Testis (tissue), 3 donors: ENCODE measurements around the gene NBAS. TPM values are rescaled to one million over a fixed set of nuclear protein-coding genes. Genes with fewer than 3 reads are reported as not detected.

ENCODE experiments used
- DNase-seq: peaks from one replicate; pipeline ENCODE4 v3.0.0-alpha.2; 2019
- H3K27ac ChIP-seq, 2 donors: fragments of 200-600 bp; sonication (generic); one replicate each; pipeline ENCODE4 v1.5.1; 2019
- H3K27me3 ChIP-seq: fragments of 200-600 bp; sonication (generic); one replicate; pipeline ENCODE4 v1.5.1; 2019
- H3K36me3 ChIP-seq: fragments of 200-600 bp; sonication (generic); one replicate; pipeline ENCODE4 v1.5.1; 2017; ENCODE audit warnings: low read depth; ENCODE audit errors: missing control alignments
- H3K4me1 ChIP-seq: fragments of 200-600 bp; sonication (generic); one replicate; pipeline ENCODE4 v1.5.1; 2019
- H3K4me3 ChIP-seq, 2 donors: fragments of 200-600 bp; sonication (generic); one replicate each; pipeline ENCODE4 v1.5.1; 2017 to 2019
- H3K9me3 ChIP-seq: fragments of 200-600 bp; sonication (generic); one replicate; pipeline ENCODE4 v1.5.1; 2017
- POLR2A ChIP-seq: fragments of 450-650 bp; IDR thresholded peaks from one replicate; pipeline ENCODE4 v1.6.1; 2017; ENCODE audit warnings: antibody characterized with exemption, mild to moderate bottlenecking, moderate library complexity
- WGBS, 2 donors: methylation state at CpG; one replicate each; pipeline ENCODE4 v1.1.5; 2018; 5-methylcytosine and 5-hydroxymethylcytosine counted together
- intact Hi-C: fragments of 100-400 bp; cut with DNase I; formaldehyde crosslinking; loops from one replicate; pipeline ENCODE4 v1.15.1; 2023; ENCODE audit warnings: low total_unique reads
- polyA plus RNA-seq: library from polyadenylated mRNA; stranded (reverse); fragments of 350-450 nt; fragmentation: Illumina TruSeq; extraction: RNeasy Lipid Tissue Mini Kit (QIAGEN cat#74804); gene quantifications from one replicate; pipeline ENCODE4 v1.2.3, GENCODE V29; 2014; ENCODE audit warnings: low read depth, low replicate concordance; ENCODE audit not compliant: insufficient read depth
- total RNA-seq, 2 donors: library from RNA; depleted of rRNA; stranded (reverse); fragments of >200 nt; gene quantifications; one replicate each; pipeline ENCODE4 v1.2.3, GENCODE V29; 2016
- TF ChIP-seq, protein P1 (sequence below), 3 experiments: fragments of 450-650 bp in 2 of 3; fragments of 200-600 bp in 1 of 3; sonication (generic) in 1 of 3; IDR thresholded peaks; one replicate each; pipeline ENCODE4 v1.5.1; 2016 to 2019; ENCODE audit warnings: antibody characterized with exemption in 3 of 3, mild to moderate bottlenecking in 2 of 3, moderate library complexity in 1 of 3

NBAS gene
- total and polyA plus RNA-seq, 3 donors from 2014 or later, result 75.8 to 84.2 (median 79.7) TPM

GRCh38 chr2:15426606-15427005 is 134.5 kb downstream of the NBAS start:
- WGBS, 2 donors, result 92 to 93% methylated on average over 5 of the region's 5 CpGs
- Histone ChIP-seq H3K4me1 (no peaks in the 10 kb centered on the region), H3K36me3 (no peaks in the 10 kb centered on the region), H3K27me3 (no peaks in the 10 kb centered on the region), H3K4me3 (no peak overlapping the region), H3K9me3 (no peaks in the 10 kb centered on the region), H3K27ac (no peak overlapping the region)
- no peak for TF ChIP-seq POLR2A
- TF ChIP-seq, protein P1, sequence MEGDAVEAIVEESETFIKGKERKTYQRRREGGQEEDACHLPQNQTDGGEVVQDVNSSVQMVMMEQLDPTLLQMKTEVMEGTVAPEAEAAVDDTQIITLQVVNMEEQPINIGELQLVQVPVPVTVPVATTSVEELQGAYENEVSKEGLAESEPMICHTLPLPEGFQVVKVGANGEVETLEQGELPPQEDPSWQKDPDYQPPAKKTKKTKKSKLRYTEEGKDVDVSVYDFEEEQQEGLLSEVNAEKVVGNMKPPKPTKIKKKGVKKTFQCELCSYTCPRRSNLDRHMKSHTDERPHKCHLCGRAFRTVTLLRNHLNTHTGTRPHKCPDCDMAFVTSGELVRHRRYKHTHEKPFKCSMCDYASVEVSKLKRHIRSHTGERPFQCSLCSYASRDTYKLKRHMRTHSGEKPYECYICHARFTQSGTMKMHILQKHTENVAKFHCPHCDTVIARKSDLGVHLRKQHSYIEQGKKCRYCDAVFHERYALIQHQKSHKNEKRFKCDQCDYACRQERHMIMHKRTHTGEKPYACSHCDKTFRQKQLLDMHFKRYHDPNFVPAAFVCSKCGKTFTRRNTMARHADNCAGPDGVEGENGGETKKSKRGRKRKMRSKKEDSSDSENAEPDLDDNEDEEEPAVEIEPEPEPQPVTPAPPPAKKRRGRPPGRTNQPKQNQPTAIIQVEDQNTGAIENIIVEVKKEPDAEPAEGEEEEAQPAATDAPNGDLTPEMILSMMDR (IDR thresholded peaks at IDR 0.05), result no peak
- intact Hi-C loops, result no loop called here
- DNase-seq, result no peak

DNA sequence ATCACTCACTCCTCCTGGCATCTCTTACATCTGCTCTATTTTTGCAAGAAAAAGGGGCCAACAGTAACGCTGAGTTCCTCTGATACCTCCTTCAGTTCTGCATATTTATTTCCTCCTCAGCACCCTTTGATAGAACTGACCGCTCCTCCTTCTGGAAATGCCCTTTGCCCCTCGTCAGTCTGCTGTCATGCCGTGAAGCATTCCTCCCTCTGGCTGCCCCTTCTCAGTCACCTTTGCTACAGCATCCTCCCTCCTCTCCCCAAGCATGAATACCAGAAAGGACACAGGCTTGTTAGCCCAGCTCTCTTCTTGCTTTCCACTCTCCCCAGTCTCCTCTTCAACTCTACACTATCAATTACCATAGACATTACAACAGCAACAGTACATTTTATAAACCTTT is 135.4 kb downstream of the NBAS start:
- no peak for DNase-seq
- intact Hi-C loops, result no loop called here
- TF ChIP-seq, protein P1 (IDR thresholded peaks at IDR 0.05), result no peak
- TF ChIP-seq POLR2A, result no peak
- no peaks in the 10 kb centered on the region for H3K4me1 ChIP-seq
- no peaks in the 10 kb centered on the region for H3K9me3 ChIP-seq
- H3K36me3 ChIP-seq, result no peaks in the 10 kb centered on the region
- H3K27ac ChIP-seq, result no peak overlapping the region
- no peaks in the 10 kb centered on the region for H3K27me3 ChIP-seq
- H3K4me3 ChIP-seq, result no peak overlapping the region
- WGBS, 2 donors, result 72 to 86% methylated on average over 4 of the region's 4 CpGs

GRCh38 chr2:15421753-15422152 is 139.4 kb downstream of the NBAS start:
- no peak overlapping the region for H3K27ac ChIP-seq
- no peak overlapping the region for H3K4me3 ChIP-seq
- 93 to 98% methylated on average over 3 of the region's 3 CpGs for WGBS, 2 donors
- DNase-seq, result no peak
- TF ChIP-seq, protein P1 (IDR thresholded peaks at IDR 0.05), result no peak
- no peak for TF ChIP-seq POLR2A
- H3K27me3 ChIP-seq, result no peaks in the 10 kb centered on the region
- intact Hi-C loops, result no loop called here
- no peaks in the 10 kb centered on the region for H3K4me1 ChIP-seq
- no peaks in the 10 kb centered on the region for H3K36me3 ChIP-seq
- H3K9me3 ChIP-seq, result no peaks in the 10 kb centered on the region

DNA sequence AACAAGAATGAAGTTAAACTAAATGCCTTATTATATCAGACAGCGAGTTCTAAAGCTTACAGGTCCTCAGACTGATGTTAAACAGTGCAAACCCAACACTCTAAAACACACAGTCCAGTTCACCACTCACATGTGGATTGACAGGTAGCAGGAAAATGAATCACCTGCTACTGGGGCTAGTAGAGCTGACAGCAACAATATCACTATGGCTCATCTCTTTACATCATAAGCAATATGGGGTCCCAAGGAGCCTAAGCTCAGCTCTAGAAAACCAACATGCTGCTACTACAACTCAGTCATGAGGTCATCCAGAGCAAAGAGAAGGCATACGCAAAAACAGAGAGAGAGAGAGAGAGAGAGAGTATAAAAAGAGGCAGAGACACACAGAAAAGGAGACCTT is 145.4 kb downstream of the NBAS start:
- H3K27me3 ChIP-seq, result no peaks in the 10 kb centered on the region
- DNase-seq, result no peak
- H3K4me3 ChIP-seq, result no peak overlapping the region
- H3K4me1 ChIP-seq, result no peaks in the 10 kb centered on the region
- H3K27ac ChIP-seq, result no peak overlapping the region
- WGBS, 2 donors, result 95 to 98% methylated on average over 2 of the region's 2 CpGs
- H3K36me3 ChIP-seq, result no peaks in the 10 kb centered on the region
- TF ChIP-seq POLR2A, result no peak
- TF ChIP-seq, protein P1 (IDR thresholded peaks at IDR 0.05), result no peak
- intact Hi-C loops, result no loop called here
- H3K9me3 ChIP-seq, result no peaks in the 10 kb centered on the region

DNA sequence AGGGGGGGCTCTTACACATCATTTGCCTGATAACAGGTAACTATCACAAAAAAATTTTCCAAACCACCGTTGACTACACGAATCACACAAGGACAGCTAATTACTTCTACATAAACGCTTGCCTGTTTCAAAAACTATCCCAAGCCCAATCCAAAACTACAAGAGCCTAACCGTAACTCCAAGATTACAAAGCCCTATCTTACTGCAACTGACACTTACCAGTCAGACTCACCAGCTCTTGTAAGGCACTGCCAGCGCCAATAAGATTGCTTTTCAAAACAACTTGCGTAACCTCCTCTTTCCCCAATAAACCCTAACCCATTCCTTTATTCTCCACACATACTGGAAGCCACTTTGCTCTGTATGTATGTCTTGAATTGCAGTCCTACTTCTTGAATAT is 148.4 kb downstream of the NBAS start:
- Histone ChIP-seq H3K4me1 (no peaks in the 10 kb centered on the region), H3K27me3 (no peaks in the 10 kb centered on the region), H3K4me3 (no peak overlapping the region), H3K36me3 (no peaks in the 10 kb centered on the region), H3K9me3 (no peaks in the 10 kb centered on the region), H3K27ac (no peak overlapping the region)
- DNase-seq, result no peak
- 88 to 90% methylated on average over 6 of the region's 6 CpGs for WGBS, 2 donors
- intact Hi-C loops, result no loop called here
- TF ChIP-seq, protein P1 (IDR thresholded peaks at IDR 0.05), result no peak
- no peak for TF ChIP-seq POLR2A
